Right lung (tissue), 5 donors: ENCODE data around the gene CRYGS. TPM values are rescaled to one million over a fixed set of nuclear protein-coding genes. Genes with fewer than 3 reads are reported as not detected.
"Not testable (repeated sequence)": the region's sequence is repeated elsewhere in the genome, so short reads cannot be mapped to it uniquely, and the experiment has no call there.

ENCODE experiments used
- DNase-seq, 2 donors: peaks; one replicate each; pipeline ENCODE4 v3.0.0-alpha.2; 2013
- polyA plus RNA-seq, 5 donors: library from polyadenylated mRNA; unstranded; fragments of 120-200 nt; gene quantifications; one replicate each; pipeline versions ENCODE4 v1.2.1 to v1.2.3, GENCODE V29; 2013; ENCODE audit warnings: inconsistent platforms in 1 of 5, low replicate concordance in 1 of 5; ENCODE audit not compliant: insufficient read length in 5 of 5, insufficient read depth in 1 of 5

The CRYGS gene
- polyA plus RNA-seq, 5 donors = 8.0 to 10.8 (median 10.4) TPM

GRCh38 chr3:186564586-186564985 lies 20.4 kb upstream of the CRYGS start:
- no peak for DNase-seq

GRCh38 chr3:186552408-186553031 lies 8.3 kb upstream of the CRYGS start:
- DNase-seq = no peak

- no peak for DNase-seq
Observed at GRCh38 chr3:186551387-186551786, 7.2 kb upstream of the CRYGS start.

- no peak for DNase-seq
Observed at GRCh38 chr3:186549497-186549896, 5.3 kb upstream of the CRYGS start.

GRCh38 chr3:186540835-186541226 lies 3.3 kb downstream of the CRYGS start:
- no peak for DNase-seq

GRCh38 chr3:186540221-186540834 lies 3.9 kb downstream of the CRYGS start:
- DNase-seq = peak; percentile 42 to 66

GRCh38 chr3:186538779-186539178 lies 5.4 kb downstream of the CRYGS start:
- DNase-seq = no peak

- DNase-seq = no peak
Observed at GRCh38 chr3:186536883-186537844, 7.0 kb downstream of the CRYGS start.

- DNase-seq = no peak
Observed at GRCh38 chr3:186534113-186534669, 10.0 kb downstream of the CRYGS start.

GRCh38 chr3:186532598-186533072 lies 11.5 kb downstream of the CRYGS start:
- DNase-seq = no peak

GRCh38 chr3:186531694-186532093 lies 12.5 kb downstream of the CRYGS start:
- not testable (repeated sequence) for DNase-seq

- no peak for DNase-seq
Observed at GRCh38 chr3:186530415-186530814, 13.8 kb downstream of the CRYGS start.

GRCh38 chr3:186529201-186529999 lies 14.8 kb downstream of the CRYGS start:
- no peak for DNase-seq

- no peak for DNase-seq
Observed at GRCh38 chr3:186526256-186526606, 17.9 kb downstream of the CRYGS start.

- no peak for DNase-seq
Observed at GRCh38 chr3:186525369-186526255, 18.6 kb downstream of the CRYGS start.

- DNase-seq = no peak
Observed at GRCh38 chr3:186524616-186525015, 19.6 kb downstream of the CRYGS start.

- no peak for DNase-seq
Observed at GRCh38 chr3:186523434-186523833, 20.7 kb downstream of the CRYGS start.

GRCh38 chr3:186523022-186523421 lies 21.2 kb downstream of the CRYGS start:
- no peak for DNase-seq

- DNase-seq = no peak
Observed at GRCh38 chr3:186520957-186521842, 23.0 kb downstream of the CRYGS start.
